ENCODE measurements around the gene PNMA6F. TPM values are rescaled to one million over a fixed set of nuclear protein-coding genes. Genes with fewer than 3 reads are reported as not detected.
A peak's percentile ranks its signal among the peaks of the same experiment; 100 is the strongest.
"Not testable (repeated sequence)": the region's sequence is repeated elsewhere in the genome, so short reads cannot be mapped to it uniquely, and the experiment has no call there.

The PNMA6F gene
- total RNA-seq, 6 donors from 2014 or later, result not detected

- WGBS, 2 donors, result 76 to 87% methylated on average over 3 of the region's 3 CpGs
- ATAC-seq (ENCODE audit: low FRiP score in 2 of 2) (no peak), DNase-seq (no peak)
- no peaks in the 10 kb centered on the region for H3K9me3 ChIP-seq
- no peaks in the 10 kb centered on the region for H3K36me3 ChIP-seq
- no peaks in the 10 kb centered on the region for H3K4me1 ChIP-seq
- H3K4me3 ChIP-seq, result no peak overlapping the region
- H3K27me3 ChIP-seq, result no peaks in the 10 kb centered on the region
- TF ChIP-seq POLR2AphosphoS5 (IDR thresholded peaks at IDR 0.05) (no peak), POLR2A (IDR thresholded peaks at IDR 0.05) (no peak), CTCF (IDR thresholded peaks at IDR 0.05) (no peak), EP300 (IDR thresholded peaks at IDR 0.05) (no peak)
- no peak overlapping the region for H3K27ac ChIP-seq
Observed at GRCh38 chrX:153301746-153302145, 19.8 kb downstream of the PNMA6F start.

GRCh38 chrX:153299855-153300254 is 21.7 kb downstream of the PNMA6F start:
- no peaks in the 10 kb centered on the region for H3K4me1 ChIP-seq
- H3K9me3 ChIP-seq, result no peaks in the 10 kb centered on the region
- no peak overlapping the region for H3K4me3 ChIP-seq
- ATAC-seq (ENCODE audit: low FRiP score in 2 of 2) (no peak), DNase-seq (no peak)
- no peaks in the 10 kb centered on the region for H3K27me3 ChIP-seq
- no peaks in the 10 kb centered on the region for H3K36me3 ChIP-seq
- 51 to 84% methylated on average over 4 to 5 of the region's 5 CpGs for WGBS, 2 donors
- TF ChIP-seq EP300 (IDR thresholded peaks at IDR 0.05) (no peak), POLR2AphosphoS5 (IDR thresholded peaks at IDR 0.05) (no peak), POLR2A (IDR thresholded peaks at IDR 0.05) (no peak), CTCF (IDR thresholded peaks at IDR 0.05) (no peak)
- H3K27ac ChIP-seq, result no peak overlapping the region

- no peak for DNase-seq
Observed at GRCh38 chrX:153297376-153297775, 24.2 kb downstream of the PNMA6F start.

GRCh38 chrX:153293485-153294071 is 28.0 kb downstream of the PNMA6F start:
- DNase-seq, H3K4me3 ChIP-seq, H3K9me3 ChIP-seq, H3K27ac ChIP-seq, H3K27me3 ChIP-seq, H3K4me1 ChIP-seq, H3K36me3 ChIP-seq: not testable (repeated sequence)
- peak in 1 of 2 donors; percentile 52 for ATAC-seq (ENCODE audit: low FRiP score in 2 of 2)
- WGBS, 2 donors, result 62 to 69% methylated on average over 3 of the region's 8 CpGs

More at GRCh38 chrX:153297376-153297775, 24.2 kb downstream of the PNMA6F start:
- no peaks in the 10 kb centered on the region for H3K4me1 ChIP-seq
- H3K27ac ChIP-seq, result no peak overlapping the region
- H3K27me3 ChIP-seq, result no peaks in the 10 kb centered on the region
- no peaks in the 10 kb centered on the region for H3K36me3 ChIP-seq
- TF ChIP-seq EP300 (IDR thresholded peaks at IDR 0.05) (no peak), POLR2AphosphoS5 (IDR thresholded peaks at IDR 0.05) (no peak), POLR2A (IDR thresholded peaks at IDR 0.05) (no peak), CTCF (IDR thresholded peaks at IDR 0.05) (no peak)
- H3K4me3 ChIP-seq, result no peak overlapping the region
- WGBS, 2 donors, result 54 to 70% methylated on average over 1 of the region's 1 CpG
- no peaks in the 10 kb centered on the region for H3K9me3 ChIP-seq
- ATAC-seq (ENCODE audit: low FRiP score in 2 of 2), result no peak

- not testable (repeated sequence) for H3K4me1 ChIP-seq; H3K27me3 ChIP-seq; H3K27ac ChIP-seq; H3K36me3 ChIP-seq; ATAC-seq (ENCODE audit: low FRiP score in 2 of 2); DNase-seq; H3K4me3 ChIP-seq; H3K9me3 ChIP-seq
- WGBS, 2 donors, result no CpG with 5 or more reads among the region's 2 CpGs
Observed at GRCh38 chrX:153288807-153289206, 32.8 kb downstream of the PNMA6F start.

- no CpG with 5 or more reads among the region's 8 CpGs for WGBS, 2 donors
- not testable (repeated sequence) for ATAC-seq (ENCODE audit: low FRiP score in 2 of 2); H3K27ac ChIP-seq; H3K4me1 ChIP-seq; H3K27me3 ChIP-seq; DNase-seq; H3K4me3 ChIP-seq; H3K36me3 ChIP-seq; H3K9me3 ChIP-seq
Observed at GRCh38 chrX:153285678-153286077, 35.9 kb downstream of the PNMA6F start.

GRCh38 chrX:153283982-153284381 is 37.6 kb downstream of the PNMA6F start:
- not testable (repeated sequence) for H3K9me3 ChIP-seq; ATAC-seq (ENCODE audit: low FRiP score in 2 of 2); H3K27me3 ChIP-seq; H3K36me3 ChIP-seq; H3K27ac ChIP-seq; H3K4me3 ChIP-seq; DNase-seq; H3K4me1 ChIP-seq
- no CpG with 5 or more reads among the region's 8 CpGs for WGBS, 2 donors

GRCh38 chrX:153281784-153282183 is 39.8 kb downstream of the PNMA6F start:
- not testable (repeated sequence) for H3K27me3 ChIP-seq; DNase-seq; H3K27ac ChIP-seq; ATAC-seq (ENCODE audit: low FRiP score in 2 of 2); H3K9me3 ChIP-seq; H3K4me3 ChIP-seq; H3K4me1 ChIP-seq; H3K36me3 ChIP-seq
- no CpG with 5 or more reads among the region's 3 CpGs for WGBS, 2 donors

GRCh38 chrX:153279304-153279703 is 42.3 kb downstream of the PNMA6F start:
- ATAC-seq (ENCODE audit: low FRiP score in 2 of 2); DNase-seq; H3K27me3 ChIP-seq; H3K27ac ChIP-seq; H3K9me3 ChIP-seq; H3K4me3 ChIP-seq; H3K4me1 ChIP-seq; H3K36me3 ChIP-seq: not testable (repeated sequence)
- no CpG with 5 or more reads among the region's 8 CpGs for WGBS, 2 donors

- H3K27ac ChIP-seq; H3K4me1 ChIP-seq; H3K9me3 ChIP-seq; H3K36me3 ChIP-seq; H3K27me3 ChIP-seq; H3K4me3 ChIP-seq; DNase-seq; ATAC-seq (ENCODE audit: low FRiP score in 2 of 2): not testable (repeated sequence)
- 81% methylated on average over 6 of the region's 14 CpGs; no CpG with 5 or more reads in 1 of the 2 donors for WGBS, 2 donors
Observed at GRCh38 chrX:153276049-153276448, 45.5 kb downstream of the PNMA6F start.

All from upper lobe of left lung (tissue), 6 donors.